Mammary epithelial cell (primary cell): ENCODE data around the gene WFDC12.

Experiments
- CTCF ChIP-seq, 2 donors: IDR thresholded peaks in 1 of 2; conservative IDR thresholded peaks in 1 of 2; 2 replicates each; pipeline ENCODE4 v1.5.1; 2011 to 2012; ENCODE audit warnings: inconsistent platforms in 2 of 2, low read length in 2 of 2, mild to moderate bottlenecking in 2 of 2, control low read depth in 1 of 2, low read depth in 1 of 2; ENCODE audit not compliant: insufficient read depth in 1 of 2; ENCODE audit errors: extremely low read depth in 1 of 2
- EZH2 ChIP-seq: IDR thresholded peaks from 2 replicates; pipeline ENCODE4 v1.6.1; 2012; ENCODE audit warnings: low read length, inconsistent platforms, borderline replicate concordance

- TF ChIP-seq CTCF (conservative IDR thresholded peaks at IDR 0.05 in 1 of 2, IDR thresholded peaks at IDR 0.05 in 1 of 2; ENCODE audit: extremely low read depth in 1 of 2, insufficient read depth in 1 of 2, low read depth in 1 of 2, low read length in 2 of 2) (no peak), EZH2 (no peak)
Observed at GRCh38 chr20:45121388-45121787, 2.9 kb downstream of the WFDC12 start.
